ENCODE results near the gene TSR3.

Gene TSR3

DNA sequence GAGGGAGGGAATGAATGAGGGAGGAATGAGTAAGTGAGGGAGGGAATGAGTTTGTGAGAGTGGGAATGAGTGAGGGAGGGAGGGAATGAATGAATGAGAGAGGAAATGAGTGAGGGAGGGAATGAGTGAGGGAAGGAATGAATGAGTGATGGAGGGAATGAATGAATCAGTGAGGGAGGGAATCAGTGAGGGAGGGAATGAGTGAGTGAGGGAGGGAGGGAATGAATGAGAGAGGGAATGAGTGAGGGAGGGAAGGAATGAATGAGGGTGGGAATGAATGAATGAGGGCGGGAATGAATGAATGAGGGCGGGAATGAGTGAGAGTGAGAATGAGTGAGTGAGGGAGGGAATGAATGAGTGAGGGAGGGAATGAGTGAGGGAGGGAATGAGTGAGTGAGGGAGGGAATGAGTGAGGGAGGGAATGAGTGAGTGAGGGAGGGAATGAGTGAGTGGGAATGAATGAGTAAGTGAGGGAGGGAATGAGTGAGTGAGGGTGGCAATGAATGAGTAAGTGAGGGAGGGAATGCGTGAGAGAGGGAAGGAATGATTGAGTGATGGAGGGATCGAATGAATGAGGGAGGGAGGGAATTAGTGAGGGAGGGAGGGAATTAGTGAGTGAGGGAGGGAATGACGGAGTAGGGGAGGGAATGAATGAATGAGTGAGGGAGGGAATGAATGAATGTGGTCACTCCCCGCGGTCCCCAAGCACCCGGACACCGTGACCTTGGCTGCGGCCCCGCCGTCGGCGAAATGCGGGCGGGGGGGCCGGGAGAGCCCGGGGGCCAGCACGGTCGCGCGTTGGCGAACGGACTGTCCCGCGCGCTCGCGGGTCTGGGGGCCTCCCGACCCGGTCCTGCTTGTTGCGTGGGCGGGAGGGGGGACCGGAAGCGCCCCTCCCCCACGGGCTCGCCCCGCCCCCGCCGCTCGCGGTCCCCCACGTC lies 43.4 kb downstream of the TSR3 start:
- peak; percentile 29 for DNase-seq (ENCODE audit: low spot score)

DNA sequence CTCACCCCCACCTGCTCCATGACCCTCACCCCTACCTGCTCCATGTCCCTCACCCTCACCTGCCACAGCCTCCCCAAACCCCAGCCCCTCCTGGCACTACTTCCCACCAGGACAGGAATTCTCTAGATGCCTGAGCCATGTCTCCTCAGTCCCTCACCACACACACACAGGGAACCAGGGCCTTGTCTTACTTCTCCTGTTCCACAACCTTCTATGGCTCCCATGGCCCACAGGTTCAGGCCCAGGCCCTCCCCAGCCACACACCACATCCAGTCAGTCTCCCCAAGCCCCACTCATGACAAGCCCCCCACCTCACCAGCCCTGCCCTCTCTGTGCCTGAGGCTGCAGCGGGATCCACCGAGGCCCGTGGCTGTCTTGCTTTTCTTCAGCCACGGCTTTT lies 45.3 kb downstream of the TSR3 start:
- no peak for DNase-seq (ENCODE audit: low spot score)

DNA sequence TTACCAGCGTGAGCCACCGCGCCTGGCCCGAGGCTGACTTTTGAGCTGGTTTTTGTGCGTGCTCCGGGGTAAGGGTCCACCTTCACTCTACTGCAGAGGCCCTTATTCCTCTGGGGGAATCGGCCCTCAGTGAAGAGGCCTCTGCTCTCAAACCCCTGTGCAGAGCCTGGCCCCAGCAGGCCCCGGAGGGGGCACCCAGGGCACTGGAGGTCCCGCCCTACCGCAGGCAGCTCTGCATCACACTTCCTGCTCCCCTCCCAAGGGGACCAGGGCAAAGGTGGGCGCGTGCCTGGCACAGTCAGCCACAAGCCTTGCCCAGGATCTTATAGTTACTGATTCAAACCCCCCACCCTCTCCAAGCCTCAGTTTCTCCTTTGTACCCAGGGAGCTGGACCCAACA lies 45.9 kb downstream of the TSR3 start:
- no peak for DNase-seq (ENCODE audit: low spot score)

DNA sequence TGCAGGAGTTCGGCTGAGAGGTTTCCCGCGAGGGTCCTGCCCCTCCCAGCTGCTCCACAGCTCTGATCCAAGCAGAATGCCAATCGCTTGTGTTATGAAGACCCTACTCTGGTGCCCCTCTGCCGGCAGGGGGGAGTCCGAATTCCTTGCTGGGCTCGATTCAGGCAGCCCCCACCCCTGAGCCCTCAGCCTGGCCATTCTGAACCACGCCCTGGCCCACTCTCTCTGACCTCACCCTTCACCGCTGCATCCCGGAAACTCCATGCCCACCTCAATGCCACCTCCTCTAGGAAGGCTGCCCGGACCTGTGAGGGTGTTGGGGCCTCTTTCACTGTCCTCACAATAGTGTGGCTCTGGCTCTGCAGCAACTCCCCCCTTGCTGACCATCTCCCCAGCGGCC lies 50.1 kb downstream of the TSR3 start:
- DNase-seq (ENCODE audit: low spot score) = no peak

DNA sequence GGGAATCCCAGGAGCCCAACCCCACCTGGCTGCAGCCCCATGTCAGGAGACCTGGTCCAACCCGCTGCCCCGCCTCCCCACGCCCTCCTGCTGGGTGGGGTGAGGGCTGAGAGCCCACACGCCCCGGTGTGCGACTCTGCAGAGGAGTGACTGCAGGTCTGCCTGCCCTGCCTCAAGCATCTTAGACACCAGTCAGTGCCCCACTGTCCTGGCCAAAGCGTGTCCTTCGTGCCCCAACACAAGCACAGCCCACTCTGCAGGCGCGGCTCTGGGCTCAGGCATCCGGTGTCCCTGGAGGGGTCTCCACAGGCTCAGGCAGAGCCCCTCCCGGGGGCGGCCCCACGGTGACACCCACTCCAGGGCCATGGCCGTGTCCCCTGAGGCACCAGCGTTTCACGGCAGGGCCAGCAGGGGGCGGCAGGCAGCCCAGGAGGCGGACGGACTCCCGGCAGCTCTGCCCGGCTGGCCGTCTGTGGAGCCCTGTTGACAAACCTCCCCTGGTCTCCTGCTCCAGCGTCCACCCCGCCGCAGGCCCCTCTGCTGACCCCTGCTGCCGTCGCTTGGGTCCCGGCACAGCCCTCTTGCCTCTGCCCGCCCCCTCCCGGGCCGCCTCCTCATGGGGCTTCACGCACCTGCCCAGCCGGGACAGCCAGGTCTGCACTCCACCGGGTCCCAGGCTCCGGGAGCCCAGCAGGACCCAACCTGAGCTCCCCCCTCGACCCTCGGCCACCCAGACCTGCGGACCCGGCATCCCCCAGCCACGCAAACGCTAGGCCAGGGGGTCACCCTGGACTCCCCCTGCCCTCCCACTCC lies 50.8 kb downstream of the TSR3 start:
- peak; percentile 67 for DNase-seq (ENCODE audit: low spot score)

DNA sequence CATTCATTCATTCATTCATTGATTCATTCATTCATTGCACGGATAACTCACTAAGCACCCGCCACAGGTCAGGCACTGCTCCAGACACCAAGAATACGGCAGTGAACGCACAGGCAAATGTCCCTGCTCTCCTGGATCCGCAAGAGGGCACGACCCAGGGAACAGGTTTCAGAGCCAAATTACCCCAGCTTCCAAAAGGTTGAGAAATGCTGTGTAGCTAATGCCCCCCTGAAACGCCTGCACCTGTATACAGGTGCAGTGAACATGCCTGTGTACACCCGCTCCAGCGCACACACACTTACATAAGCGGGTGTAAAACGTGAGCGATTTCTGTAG lies 51.8 kb downstream of the TSR3 start:
- DNase-seq (ENCODE audit: low spot score) = no peak
